DMS114 treated with DMSO at 0.1 percent for 48 hours (cell line): ENCODE data around the gene CACNB4.
"Not testable (repeated sequence)": the region's sequence is repeated elsewhere in the genome, so short reads cannot be mapped to it uniquely, and the experiment has no call there.

ENCODE experiments used
- DNase-seq: peaks from one replicate; lab custom pipeline; 2025; ENCODE audit not compliant: unreplicated experiment; lab: John Stamatoyannopoulos, UW

Gene CACNB4

DNA sequence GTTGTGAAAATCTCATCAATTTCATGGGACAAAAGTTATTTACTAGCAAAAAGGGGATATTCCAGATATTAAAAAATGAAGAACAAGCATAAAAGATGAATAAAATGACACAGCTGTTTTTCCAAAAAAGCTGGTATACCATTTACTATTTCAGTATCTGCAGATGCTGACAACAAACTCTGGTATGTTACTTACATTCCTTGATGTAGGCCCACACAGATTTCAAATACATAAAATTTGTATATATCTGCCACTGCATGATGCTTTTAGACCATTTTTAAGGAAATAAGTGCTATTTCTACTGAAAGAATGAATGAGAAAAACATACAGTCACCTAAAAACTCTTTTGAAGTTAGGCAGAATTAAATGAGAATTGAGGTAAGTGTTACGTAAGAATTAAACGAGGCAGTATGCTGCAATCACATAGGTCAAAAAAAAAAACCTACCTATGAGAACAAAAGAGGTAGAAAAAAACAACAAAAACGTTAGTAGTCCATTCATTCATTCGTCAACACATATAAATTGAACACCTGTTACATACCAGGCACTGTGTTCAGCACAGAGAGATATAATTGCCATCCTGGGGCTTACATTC lies 303.1 kb downstream of the CACNB4 start:
- DNase-seq = no peak

DNA sequence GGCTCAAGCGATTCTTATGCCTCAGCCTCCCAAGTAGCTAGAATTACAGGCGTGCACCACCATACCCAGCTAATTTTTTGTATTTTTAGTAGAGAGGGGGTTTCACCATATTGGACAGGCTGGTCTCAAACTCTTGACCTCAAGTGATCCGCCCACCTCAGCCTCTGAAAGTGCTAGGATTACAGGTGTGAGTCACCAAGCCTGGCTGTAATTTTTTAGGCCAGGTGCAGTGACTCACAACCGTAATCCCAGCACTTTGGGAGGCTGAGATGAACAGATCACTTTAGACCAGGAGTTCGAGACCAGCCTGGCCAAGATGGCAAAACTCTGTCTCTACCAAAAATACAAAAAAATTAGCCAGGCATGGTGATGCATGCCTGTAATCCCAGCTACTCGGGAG lies 304.4 kb downstream of the CACNB4 start:
- not testable (repeated sequence) for DNase-seq

DNA sequence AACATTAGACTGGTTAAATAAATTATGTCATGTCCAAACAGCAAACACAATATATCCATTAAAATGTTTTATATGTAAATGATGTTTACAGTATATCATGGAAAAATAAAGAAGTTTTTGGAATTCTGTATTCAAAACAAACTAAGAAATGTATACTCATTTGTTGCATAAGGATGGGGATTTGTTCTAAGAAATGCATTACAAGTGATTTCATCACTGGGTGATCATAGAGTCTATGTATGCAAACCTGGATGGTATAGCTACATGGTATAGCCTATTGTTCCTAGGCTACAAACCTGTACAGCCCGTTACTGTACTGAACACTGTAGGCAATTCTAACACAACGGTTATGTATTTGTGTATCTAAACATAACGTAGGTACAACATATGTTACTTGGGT lies 305.7 kb downstream of the CACNB4 start:
- no peak for DNase-seq

DNA sequence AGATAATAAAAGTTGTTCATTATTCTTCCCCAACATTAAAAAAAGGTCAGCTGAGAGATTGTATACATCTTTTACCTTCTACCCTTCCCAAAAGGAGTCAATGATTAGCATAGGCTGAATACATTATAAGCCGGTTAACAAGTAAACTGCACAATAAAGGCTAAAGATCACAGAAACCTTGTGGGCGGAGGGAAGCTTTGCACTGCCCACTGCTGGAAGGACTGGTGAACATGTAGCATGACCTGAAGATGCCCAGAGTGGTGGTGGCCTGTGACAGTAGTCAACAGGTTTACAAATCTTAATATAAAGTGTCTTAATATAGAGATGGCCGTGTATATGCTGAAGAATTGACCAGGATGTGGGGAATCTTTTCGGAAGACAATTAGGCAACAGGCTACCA lies 306.3 kb downstream of the CACNB4 start:
- DNase-seq = no peak

DNA sequence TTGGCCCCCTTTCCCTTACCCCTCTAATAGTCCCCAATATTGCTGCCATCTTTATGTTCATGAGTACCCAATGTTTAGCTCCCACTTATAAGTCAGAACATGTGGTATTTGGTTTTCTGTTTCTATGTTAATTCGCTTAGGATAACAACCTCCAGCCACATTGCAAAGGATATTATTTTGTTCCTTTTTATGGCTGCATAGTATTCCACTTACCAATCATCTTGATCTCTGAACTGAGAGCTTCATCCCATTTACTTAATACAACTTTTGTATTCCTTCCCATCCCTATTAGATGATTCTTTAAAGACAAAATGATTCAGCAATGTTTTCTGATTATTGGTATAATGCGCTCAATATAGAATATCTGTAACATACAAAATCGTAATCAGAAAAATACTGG lies 307.3 kb downstream of the CACNB4 start:
- DNase-seq = no peak

DNA sequence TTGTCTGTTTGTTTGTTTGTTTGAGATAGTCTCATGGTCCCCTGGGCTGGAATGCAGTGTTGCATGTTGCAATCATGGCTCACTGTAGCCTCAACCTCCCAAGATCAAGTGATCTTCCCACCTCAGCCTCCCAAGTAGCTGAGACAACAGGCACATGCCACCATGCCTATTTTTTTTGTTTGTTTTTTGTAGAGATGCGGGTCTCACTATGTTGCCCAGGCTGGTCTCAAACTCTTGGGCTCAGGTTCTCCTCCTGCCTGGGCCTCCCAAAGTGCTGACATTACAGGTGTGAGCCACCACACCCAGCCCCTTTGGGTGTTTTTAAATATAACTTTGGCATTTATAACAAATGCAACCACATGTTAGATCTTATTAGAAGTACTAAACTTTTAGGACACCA lies 308.2 kb downstream of the CACNB4 start:
- no peak for DNase-seq

DNA sequence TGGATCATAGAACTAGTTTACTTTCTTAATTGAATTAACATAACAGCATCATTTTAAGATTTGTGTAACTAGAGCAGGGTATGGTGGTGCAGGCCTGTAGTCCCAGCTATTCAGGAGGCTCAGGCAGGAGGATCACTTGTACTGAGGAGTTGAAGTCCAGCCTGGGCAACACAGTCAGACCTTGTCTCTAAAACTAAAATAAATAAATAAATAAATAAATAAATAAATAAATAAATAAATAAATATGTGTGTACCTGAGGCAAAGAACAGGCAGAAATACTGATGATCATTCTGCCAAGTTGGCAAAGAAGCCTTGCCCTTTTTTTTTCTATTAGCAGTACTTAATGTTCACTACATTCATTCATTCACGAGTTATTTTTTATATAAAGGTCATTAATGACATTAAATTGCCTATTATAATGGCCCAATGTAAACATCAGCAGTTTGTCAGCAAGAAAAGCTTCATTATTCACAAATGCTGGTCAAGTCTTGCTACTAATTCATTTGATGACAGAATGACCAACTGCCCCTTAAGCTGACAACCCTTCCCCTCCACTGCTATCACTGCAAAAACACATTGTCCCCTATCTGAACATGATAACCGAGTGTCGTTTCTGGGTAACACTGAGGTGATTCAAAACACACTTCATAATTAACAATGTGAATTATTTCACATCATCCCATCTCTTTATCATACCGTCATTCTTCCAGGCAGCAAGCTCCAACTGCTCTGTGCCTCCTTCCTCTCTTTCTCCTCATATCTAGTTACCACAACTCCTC lies 309.6 kb downstream of the CACNB4 start:
- DNase-seq = no peak

DNA sequence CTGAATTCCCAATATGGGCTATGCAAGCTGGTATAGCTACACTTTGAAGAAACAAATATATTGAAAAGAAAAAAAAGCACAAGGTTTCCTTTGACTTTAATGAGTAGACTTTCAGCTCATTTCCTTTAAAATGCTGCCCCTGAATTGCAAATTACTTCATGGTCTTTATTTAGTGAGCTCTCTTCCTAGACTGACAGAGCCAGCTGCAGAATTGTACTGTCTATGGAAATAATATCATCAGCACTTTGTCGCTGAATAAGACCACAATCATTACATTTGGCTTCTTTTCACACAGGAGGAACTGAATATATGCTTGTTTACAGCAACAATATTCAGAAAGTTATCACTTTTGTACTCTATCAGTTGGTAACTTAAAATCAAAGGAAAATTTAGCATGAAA lies 312.4 kb downstream of the CACNB4 start:
- DNase-seq = no peak

DNA sequence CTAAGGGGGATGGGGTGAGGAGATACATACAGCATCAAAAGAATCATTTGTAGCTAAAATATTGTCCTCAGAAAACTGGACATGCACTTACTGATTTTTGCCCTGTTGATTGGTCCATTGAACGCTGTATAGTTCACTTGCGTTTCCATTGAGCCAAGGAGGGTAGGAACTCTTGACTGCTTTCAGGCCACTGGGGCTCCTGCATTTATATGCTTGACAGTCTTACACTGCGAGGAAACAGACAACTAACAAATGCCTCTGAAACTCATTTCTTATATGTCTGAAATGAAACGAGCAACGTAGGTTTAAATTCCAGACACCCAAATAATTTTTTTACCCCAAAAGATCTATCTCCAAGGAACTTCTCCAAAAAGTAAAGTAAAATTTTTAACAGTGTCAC lies 312.8 kb downstream of the CACNB4 start:
- no peak for DNase-seq

DNA sequence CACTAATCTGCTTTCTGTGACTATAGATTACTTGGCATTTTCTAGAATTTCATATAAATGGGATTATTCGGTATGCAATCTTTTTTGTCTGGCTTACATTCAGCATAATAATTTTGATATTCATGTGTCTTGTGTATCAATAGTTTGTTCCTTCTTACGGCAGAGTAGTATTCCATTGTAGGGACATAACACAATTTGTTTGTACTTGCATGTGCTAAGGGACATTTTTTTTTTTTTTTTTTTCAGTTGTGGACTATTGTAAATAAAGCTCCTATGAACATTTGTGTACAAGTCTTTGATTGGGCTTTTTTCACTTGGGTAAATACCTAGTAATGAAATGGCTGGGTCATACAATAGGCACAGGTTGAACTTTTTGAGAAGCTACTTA lies 315.7 kb downstream of the CACNB4 start:
- no peak for DNase-seq
